WTC11 (cell line): Measurements from ENCODE around the gene EPHA6. TPM values are rescaled to one million over a fixed set of nuclear protein-coding genes. Genes with fewer than 3 reads are reported as not detected.

ENCODE experiments used
- ATAC-seq: fragments of 200-7000 bp; cut with Tn5 transposase; 2 replicates; pipeline ENCODE4 v1.10.0; 2021; ENCODE audit warnings: mild to moderate bottlenecking, moderate library complexity
- CTCF ChIA-PET: fragments of 300-600 bp; sonication (Branson Sonifier 250); formaldehyde crosslinking; loops from one replicate; lab custom pipeline; 2021; ENCODE audit warnings: antibody characterized with exemption; lab: Charles Lee
- POLR2A ChIA-PET: fragments of 350-600 bp; sonication (Branson Sonifier 250); formaldehyde crosslinking; loops from one replicate; lab custom pipeline; 2021; ENCODE audit warnings: antibody characterized with exemption; lab: Charles Lee
- DNase-seq: peaks from one replicate; pipeline ENCODE4 v3.0.0; 2021; ENCODE audit warnings: low spot score
- H3K27ac Mint-ChIP-seq: 2 replicates; pipeline ENCODE4 v1.8.0; 2021; ENCODE audit warnings: mixed read lengths
- H3K27me3 Mint-ChIP-seq: 2 replicates; pipeline ENCODE4 v1.8.0; 2021; ENCODE audit warnings: low read depth, mild to moderate bottlenecking, moderate library complexity, mixed read lengths
- H3K36me3 Mint-ChIP-seq: 2 replicates; pipeline ENCODE4 v1.8.0; 2021; ENCODE audit warnings: mixed read lengths
- H3K4me1 Mint-ChIP-seq: 2 replicates; pipeline ENCODE4 v1.8.0; 2022; ENCODE audit warnings: mixed read lengths
- H3K4me3 Mint-ChIP-seq: 2 replicates; pipeline ENCODE4 v1.8.0; 2021; ENCODE audit warnings: mild to moderate bottlenecking, moderate library complexity, mixed read lengths
- H3K9me3 Mint-ChIP-seq: 2 replicates; pipeline ENCODE4 v1.8.0; 2021; ENCODE audit warnings: mixed read lengths
- ETV6 ChIP-seq: sonication (generic); formaldehyde crosslinking; IDR thresholded peaks from 2 replicates; pipeline ENCODE4 v1.8.1; 2022; ENCODE audit warnings: mild to moderate bottlenecking, missing genetic modification reagents
- GRHL2 ChIP-seq: fragments of 250-450 bp; sonication (Bioruptor Pico); IDR thresholded peaks from 2 replicates; pipeline ENCODE4 v1.8.0; 2022; ENCODE audit warnings: mild to moderate bottlenecking, moderate library complexity; ENCODE audit not compliant: insufficient replicate concordance, severe bottlenecking
- HMGA2 ChIP-seq: fragments of 250-450 bp; sonication (Bioruptor Pico); IDR thresholded peaks from 2 replicates; pipeline ENCODE4 v1.4.0; 2021; ENCODE audit warnings: mild to moderate bottlenecking, moderate library complexity
- JAZF1 ChIP-seq: fragments of 250-450 bp; sonication (Bioruptor Pico); IDR thresholded peaks from 2 replicates; pipeline ENCODE4 v1.9.0; 2021; ENCODE audit warnings: moderate library complexity, mild to moderate bottlenecking, inconsistent platforms
- OVOL2 ChIP-seq: fragments of 250-450 bp; sonication (Bioruptor Pico); IDR thresholded peaks from 2 replicates; pipeline ENCODE4 v1.9.0; 2021; ENCODE audit warnings: mild to moderate bottlenecking, borderline replicate concordance
- PRRX2 ChIP-seq: fragments of 250-450 bp; sonication (Bioruptor Pico); IDR thresholded peaks from 2 replicates; pipeline ENCODE4 v1.8.0; 2021; ENCODE audit warnings: mild to moderate bottlenecking
- TEAD1 ChIP-seq: sonication (generic); formaldehyde crosslinking; IDR thresholded peaks from 2 replicates; pipeline ENCODE4 v1.8.0; 2022; ENCODE audit warnings: mild to moderate bottlenecking, missing genetic modification reagents
- TEAD4 ChIP-seq: sonication (generic); formaldehyde crosslinking; IDR thresholded peaks from 2 replicates; pipeline ENCODE4 v1.8.0; 2022; ENCODE audit warnings: mild to moderate bottlenecking, missing genetic modification reagents
- ZNF671 ChIP-seq: fragments of 250-450 bp; sonication (Bioruptor Pico); IDR thresholded peaks from 2 replicates; pipeline ENCODE4 v1.8.0; 2021; ENCODE audit warnings: mild to moderate bottlenecking
- total RNA-seq: library from RNA; stranded (reverse); gene quantifications from 3 replicates; pipeline ENCODE4 v1.2.3, GENCODE V29; 2021
- TF ChIP-seq, protein P1 (sequence below): sonication (generic); formaldehyde crosslinking; IDR thresholded peaks from 2 replicates; pipeline ENCODE4 v1.8.1; 2022; ENCODE audit warnings: low read depth, missing genetic modification reagents, borderline replicate concordance
- TF ChIP-seq, protein P2 (sequence below): fragments of 250-450 bp; sonication (Bioruptor Pico); IDR thresholded peaks from 2 replicates; pipeline ENCODE4 v1.9.0; 2021; ENCODE audit warnings: mild to moderate bottlenecking, borderline replicate concordance
- TF ChIP-seq, protein P3 (sequence below): fragments of 250-450 bp; sonication (Bioruptor Pico); IDR thresholded peaks from 2 replicates; pipeline ENCODE4 v2.1.2; 2022; ENCODE audit warnings: mild to moderate bottlenecking, moderate library complexity
- TF ChIP-seq, protein P4 (sequence below): sonication (generic); formaldehyde crosslinking; IDR thresholded peaks from 2 replicates; pipeline ENCODE4 v1.8.0; 2022; ENCODE audit warnings: mild to moderate bottlenecking, missing genetic modification reagents
- TF ChIP-seq, protein P5 (sequence below): sonication (generic); formaldehyde crosslinking; IDR thresholded peaks from 2 replicates; pipeline ENCODE4 v1.8.1; 2023; ENCODE audit warnings: mild to moderate bottlenecking, missing genetic modification reagents, moderate library complexity
- TF ChIP-seq, protein P6 (sequence below): sonication (generic); formaldehyde crosslinking; conservative IDR thresholded peaks from 2 replicates; pipeline ENCODE4 v1.8.1; 2023; ENCODE audit warnings: mild to moderate bottlenecking, low read depth, missing genetic modification reagents, moderate library complexity
- TF ChIP-seq, protein P7 (sequence below): sonication (generic); formaldehyde crosslinking; IDR thresholded peaks from 2 replicates; pipeline ENCODE4 v1.8.1; 2022; ENCODE audit warnings: mild to moderate bottlenecking, missing genetic modification reagents, moderate library complexity, borderline replicate concordance

EPHA6 gene
- total RNA-seq, 1 experiment from 2014 or later, result 2.1 TPM

DNA sequence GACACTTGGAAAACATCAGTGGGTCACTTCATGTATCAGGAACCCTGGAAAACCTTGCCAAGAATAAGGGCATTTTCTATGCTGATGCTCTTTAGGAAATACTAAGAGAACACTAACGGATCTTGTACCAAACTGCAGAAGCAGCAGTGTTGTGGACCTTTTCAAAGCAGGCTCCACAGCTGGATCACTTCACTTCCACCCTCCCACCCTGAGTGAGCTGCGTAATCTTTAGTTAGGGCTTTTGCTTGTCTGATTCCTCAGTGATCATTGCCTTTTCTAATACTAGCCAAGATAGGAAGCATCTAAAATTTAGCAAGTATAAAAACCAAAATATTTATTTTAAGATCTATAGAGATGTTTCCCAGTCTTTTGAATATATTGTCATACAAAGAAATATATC lies 229.0 kb downstream of the EPHA6 start (continued):
- TF ChIP-seq, protein P1, sequence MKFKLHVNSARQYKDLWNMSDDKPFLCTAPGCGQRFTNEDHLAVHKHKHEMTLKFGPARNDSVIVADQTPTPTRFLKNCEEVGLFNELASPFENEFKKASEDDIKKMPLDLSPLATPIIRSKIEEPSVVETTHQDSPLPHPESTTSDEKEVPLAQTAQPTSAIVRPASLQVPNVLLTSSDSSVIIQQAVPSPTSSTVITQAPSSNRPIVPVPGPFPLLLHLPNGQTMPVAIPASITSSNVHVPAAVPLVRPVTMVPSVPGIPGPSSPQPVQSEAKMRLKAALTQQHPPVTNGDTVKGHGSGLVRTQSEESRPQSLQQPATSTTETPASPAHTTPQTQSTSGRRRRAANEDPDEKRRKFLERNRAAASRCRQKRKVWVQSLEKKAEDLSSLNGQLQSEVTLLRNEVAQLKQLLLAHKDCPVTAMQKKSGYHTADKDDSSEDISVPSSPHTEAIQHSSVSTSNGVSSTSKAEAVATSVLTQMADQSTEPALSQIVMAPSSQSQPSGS (CRISPR knock-in tag), result no peak
- TF ChIP-seq ZNF671 (no peak), TEAD4 (CRISPR knock-in tag) (no peak), OVOL2 (CRISPR knock-in tag) (no peak), JAZF1 (no peak), PRRX2 (CRISPR knock-in tag) (no peak), HMGA2 (no peak)
- TF ChIP-seq, protein P2, sequence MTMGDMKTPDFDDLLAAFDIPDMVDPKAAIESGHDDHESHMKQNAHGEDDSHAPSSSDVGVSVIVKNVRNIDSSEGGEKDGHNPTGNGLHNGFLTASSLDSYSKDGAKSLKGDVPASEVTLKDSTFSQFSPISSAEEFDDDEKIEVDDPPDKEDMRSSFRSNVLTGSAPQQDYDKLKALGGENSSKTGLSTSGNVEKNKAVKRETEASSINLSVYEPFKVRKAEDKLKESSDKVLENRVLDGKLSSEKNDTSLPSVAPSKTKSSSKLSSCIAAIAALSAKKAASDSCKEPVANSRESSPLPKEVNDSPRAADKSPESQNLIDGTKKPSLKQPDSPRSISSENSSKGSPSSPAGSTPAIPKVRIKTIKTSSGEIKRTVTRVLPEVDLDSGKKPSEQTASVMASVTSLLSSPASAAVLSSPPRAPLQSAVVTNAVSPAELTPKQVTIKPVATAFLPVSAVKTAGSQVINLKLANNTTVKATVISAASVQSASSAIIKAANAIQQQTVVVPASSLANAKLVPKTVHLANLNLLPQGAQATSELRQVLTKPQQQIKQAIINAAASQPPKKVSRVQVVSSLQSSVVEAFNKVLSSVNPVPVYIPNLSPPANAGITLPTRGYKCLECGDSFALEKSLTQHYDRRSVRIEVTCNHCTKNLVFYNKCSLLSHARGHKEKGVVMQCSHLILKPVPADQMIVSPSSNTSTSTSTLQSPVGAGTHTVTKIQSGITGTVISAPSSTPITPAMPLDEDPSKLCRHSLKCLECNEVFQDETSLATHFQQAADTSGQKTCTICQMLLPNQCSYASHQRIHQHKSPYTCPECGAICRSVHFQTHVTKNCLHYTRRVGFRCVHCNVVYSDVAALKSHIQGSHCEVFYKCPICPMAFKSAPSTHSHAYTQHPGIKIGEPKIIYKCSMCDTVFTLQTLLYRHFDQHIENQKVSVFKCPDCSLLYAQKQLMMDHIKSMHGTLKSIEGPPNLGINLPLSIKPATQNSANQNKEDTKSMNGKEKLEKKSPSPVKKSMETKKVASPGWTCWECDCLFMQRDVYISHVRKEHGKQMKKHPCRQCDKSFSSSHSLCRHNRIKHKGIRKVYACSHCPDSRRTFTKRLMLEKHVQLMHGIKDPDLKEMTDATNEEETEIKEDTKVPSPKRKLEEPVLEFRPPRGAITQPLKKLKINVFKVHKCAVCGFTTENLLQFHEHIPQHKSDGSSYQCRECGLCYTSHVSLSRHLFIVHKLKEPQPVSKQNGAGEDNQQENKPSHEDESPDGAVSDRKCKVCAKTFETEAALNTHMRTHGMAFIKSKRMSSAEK (CRISPR knock-in tag), result no peak
- TF ChIP-seq, protein P3, sequence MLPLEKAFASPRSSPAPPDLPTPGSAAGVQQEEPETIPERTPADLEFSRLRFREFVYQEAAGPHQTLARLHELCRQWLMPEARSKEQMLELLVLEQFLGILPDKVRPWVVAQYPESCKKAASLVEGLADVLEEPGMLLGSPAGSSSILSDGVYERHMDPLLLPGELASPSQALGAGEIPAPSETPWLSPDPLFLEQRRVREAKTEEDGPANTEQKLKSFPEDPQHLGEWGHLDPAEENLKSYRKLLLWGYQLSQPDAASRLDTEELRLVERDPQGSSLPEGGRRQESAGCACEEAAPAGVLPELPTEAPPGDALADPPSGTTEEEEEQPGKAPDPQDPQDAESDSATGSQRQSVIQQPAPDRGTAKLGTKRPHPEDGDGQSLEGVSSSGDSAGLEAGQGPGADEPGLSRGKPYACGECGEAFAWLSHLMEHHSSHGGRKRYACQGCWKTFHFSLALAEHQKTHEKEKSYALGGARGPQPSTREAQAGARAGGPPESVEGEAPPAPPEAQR (CRISPR knock-in tag), result no peak
- TF ChIP-seq, protein P4, sequence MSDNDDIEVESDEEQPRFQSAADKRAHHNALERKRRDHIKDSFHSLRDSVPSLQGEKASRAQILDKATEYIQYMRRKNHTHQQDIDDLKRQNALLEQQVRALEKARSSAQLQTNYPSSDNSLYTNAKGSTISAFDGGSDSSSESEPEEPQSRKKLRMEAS, result no peak

DNA sequence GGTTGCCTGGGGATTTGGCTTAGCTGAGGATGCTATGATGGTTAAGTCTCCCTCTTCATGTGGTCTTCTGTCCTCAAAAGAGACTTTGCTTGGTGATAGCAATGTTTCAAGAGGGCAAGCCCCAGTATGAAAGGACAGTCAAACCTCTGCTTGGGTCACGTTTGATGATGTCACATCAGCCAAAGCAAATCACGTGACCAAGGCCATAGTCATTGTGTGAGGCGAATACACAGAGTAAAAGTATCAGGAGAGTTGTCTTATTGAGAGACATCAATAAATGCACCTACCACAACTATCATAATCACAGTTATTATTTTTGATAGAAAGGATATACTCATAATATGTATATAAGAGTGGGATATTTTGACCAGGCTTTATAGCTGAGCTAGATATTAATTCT lies 243.0 kb downstream of the EPHA6 start:
- no peak overlapping the region for H3K4me3 Mint-ChIP-seq
- ATAC-seq, result no peak
- no peak for TF ChIP-seq OVOL2 (CRISPR knock-in tag)
- TF ChIP-seq, protein P5, sequence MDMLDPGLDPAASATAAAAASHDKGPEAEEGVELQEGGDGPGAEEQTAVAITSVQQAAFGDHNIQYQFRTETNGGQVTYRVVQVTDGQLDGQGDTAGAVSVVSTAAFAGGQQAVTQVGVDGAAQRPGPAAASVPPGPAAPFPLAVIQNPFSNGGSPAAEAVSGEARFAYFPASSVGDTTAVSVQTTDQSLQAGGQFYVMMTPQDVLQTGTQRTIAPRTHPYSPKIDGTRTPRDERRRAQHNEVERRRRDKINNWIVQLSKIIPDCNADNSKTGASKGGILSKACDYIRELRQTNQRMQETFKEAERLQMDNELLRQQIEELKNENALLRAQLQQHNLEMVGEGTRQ (CRISPR knock-in tag), result 0 out of 2 replicates have a peak, but pooled peaks have one; percentile 15
- POLR2A ChIA-PET, result no interaction called here
- peaks cover 6% of the 10 kb centered on the region for H3K9me3 Mint-ChIP-seq
- H3K4me1 Mint-ChIP-seq, result no peaks in the 10 kb centered on the region
- no peaks in the 10 kb centered on the region for H3K27me3 Mint-ChIP-seq
- no peaks in the 10 kb centered on the region for H3K36me3 Mint-ChIP-seq
- CTCF ChIA-PET, result no interaction called here
- no peak for DNase-seq
- no peak overlapping the region for H3K27ac Mint-ChIP-seq

DNA sequence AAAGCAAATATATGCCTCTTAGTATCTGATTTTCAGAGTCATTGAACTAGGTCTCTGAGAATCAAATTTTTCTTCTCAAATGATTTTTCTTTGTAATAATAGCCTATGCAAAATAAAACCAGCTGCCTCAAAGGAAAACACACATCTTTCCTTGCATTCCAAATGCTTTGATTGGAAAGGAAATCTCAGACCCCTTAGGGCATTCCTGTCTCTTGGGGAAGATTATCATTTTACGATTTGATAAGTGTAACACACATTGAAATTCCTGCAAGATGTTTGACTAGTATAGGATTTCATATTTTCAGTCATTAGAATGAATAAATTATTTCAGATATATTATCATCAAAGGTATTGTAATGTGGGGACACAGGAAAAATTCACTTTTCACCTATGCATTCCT lies 244.8 kb downstream of the EPHA6 start:
- no peaks in the 10 kb centered on the region for H3K4me1 Mint-ChIP-seq
- H3K27ac Mint-ChIP-seq, result no peak overlapping the region
- POLR2A ChIA-PET, result no interaction called here
- ATAC-seq (no peak), DNase-seq (no peak)
- no peaks in the 10 kb centered on the region for H3K36me3 Mint-ChIP-seq
- CTCF ChIA-PET, result no interaction called here
- H3K27me3 Mint-ChIP-seq, result no peaks in the 10 kb centered on the region
- TF ChIP-seq GRHL2 (no peak), TEAD1 (CRISPR knock-in tag) (no peak), ETV6 (CRISPR knock-in tag) (no peak)
- TF ChIP-seq, protein P6, sequence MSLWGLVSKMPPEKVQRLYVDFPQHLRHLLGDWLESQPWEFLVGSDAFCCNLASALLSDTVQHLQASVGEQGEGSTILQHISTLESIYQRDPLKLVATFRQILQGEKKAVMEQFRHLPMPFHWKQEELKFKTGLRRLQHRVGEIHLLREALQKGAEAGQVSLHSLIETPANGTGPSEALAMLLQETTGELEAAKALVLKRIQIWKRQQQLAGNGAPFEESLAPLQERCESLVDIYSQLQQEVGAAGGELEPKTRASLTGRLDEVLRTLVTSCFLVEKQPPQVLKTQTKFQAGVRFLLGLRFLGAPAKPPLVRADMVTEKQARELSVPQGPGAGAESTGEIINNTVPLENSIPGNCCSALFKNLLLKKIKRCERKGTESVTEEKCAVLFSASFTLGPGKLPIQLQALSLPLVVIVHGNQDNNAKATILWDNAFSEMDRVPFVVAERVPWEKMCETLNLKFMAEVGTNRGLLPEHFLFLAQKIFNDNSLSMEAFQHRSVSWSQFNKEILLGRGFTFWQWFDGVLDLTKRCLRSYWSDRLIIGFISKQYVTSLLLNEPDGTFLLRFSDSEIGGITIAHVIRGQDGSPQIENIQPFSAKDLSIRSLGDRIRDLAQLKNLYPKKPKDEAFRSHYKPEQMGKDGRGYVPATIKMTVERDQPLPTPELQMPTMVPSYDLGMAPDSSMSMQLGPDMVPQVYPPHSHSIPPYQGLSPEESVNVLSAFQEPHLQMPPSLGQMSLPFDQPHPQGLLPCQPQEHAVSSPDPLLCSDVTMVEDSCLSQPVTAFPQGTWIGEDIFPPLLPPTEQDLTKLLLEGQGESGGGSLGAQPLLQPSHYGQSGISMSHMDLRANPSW (CRISPR knock-in tag), result no peak
- TF ChIP-seq, protein P7, sequence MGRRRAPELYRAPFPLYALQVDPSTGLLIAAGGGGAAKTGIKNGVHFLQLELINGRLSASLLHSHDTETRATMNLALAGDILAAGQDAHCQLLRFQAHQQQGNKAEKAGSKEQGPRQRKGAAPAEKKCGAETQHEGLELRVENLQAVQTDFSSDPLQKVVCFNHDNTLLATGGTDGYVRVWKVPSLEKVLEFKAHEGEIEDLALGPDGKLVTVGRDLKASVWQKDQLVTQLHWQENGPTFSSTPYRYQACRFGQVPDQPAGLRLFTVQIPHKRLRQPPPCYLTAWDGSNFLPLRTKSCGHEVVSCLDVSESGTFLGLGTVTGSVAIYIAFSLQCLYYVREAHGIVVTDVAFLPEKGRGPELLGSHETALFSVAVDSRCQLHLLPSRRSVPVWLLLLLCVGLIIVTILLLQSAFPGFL, result no peak
- H3K4me3 Mint-ChIP-seq, result no peak overlapping the region
- H3K9me3 Mint-ChIP-seq, result peaks cover 12% of the 10 kb centered on the region
